HepG2 (cell line): ENCODE data around the gene ABCC3. TPM values are rescaled to one million over a fixed set of nuclear protein-coding genes. Genes with fewer than 3 reads are reported as not detected.
A peak's percentile ranks its signal among the peaks of the same experiment; 100 is the strongest.

Experiments used
- ATRX ChIP-seq: sonication (generic); formaldehyde crosslinking; IDR thresholded peaks from 2 replicates; pipeline ENCODE4 v1.4.0; 2020; ENCODE audit warnings: missing genetic modification reagents, borderline replicate concordance
- DPF2 ChIP-seq: sonication (generic); formaldehyde crosslinking; IDR thresholded peaks from 2 replicates; pipeline ENCODE4 v1.4.0; 2020; ENCODE audit warnings: mild to moderate bottlenecking, low read depth, missing genetic modification reagents, borderline replicate concordance
- NCOR1 ChIP-seq: fragments of 200-600 bp; sonication (generic); IDR thresholded peaks from 2 replicates; pipeline ENCODE4 v1.7.0; 2017; ENCODE audit warnings: antibody characterized with exemption, low read length, borderline replicate concordance
- NFYC ChIP-seq: IDR thresholded peaks from 2 replicates; pipeline ENCODE4 v1.6.1; 2016; ENCODE audit warnings: missing genetic modification reagents, missing compliant biosample characterization
- NR2C2 ChIP-seq: sonication (generic); formaldehyde crosslinking; IDR thresholded peaks from 2 replicates; pipeline ENCODE4 v1.4.0; 2020; ENCODE audit warnings: missing genetic modification reagents, mild to moderate bottlenecking, moderate library complexity, borderline replicate concordance
- NR3C1 ChIP-seq: sonication (generic); formaldehyde crosslinking; IDR thresholded peaks from 2 replicates; pipeline ENCODE4 v1.4.0; 2020; ENCODE audit warnings: missing genetic modification reagents
- PHB2 ChIP-seq: fragments of 450-650 bp; IDR thresholded peaks from 2 replicates; pipeline ENCODE4 v1.6.1; 2018; ENCODE audit not compliant: partially characterized antibody
- PHF8 ChIP-seq: sonication (generic); formaldehyde crosslinking; IDR thresholded peaks from 2 replicates; pipeline ENCODE4 v1.5.0; 2020; ENCODE audit warnings: missing genetic modification reagents
- PRMT3 ChIP-seq: sonication (generic); formaldehyde crosslinking; IDR thresholded peaks from 2 replicates; pipeline ENCODE4 v1.8.1; 2022; ENCODE audit warnings: low read depth, mild to moderate bottlenecking, moderate library complexity, missing genetic modification reagents, borderline replicate concordance
- SMAD1 ChIP-seq: sonication (generic); formaldehyde crosslinking; IDR thresholded peaks from 2 replicates; pipeline ENCODE4 v1.4.0; 2020; ENCODE audit warnings: missing genetic modification reagents, low read depth, mild to moderate bottlenecking, borderline replicate concordance
- SRF ChIP-seq: IDR thresholded peaks from 2 replicates; pipeline ENCODE4 v1.6.1; 2011; ENCODE audit warnings: mild to moderate bottlenecking, low read depth, low read length, moderate library complexity
- TAF1 ChIP-seq: sonication (generic); formaldehyde crosslinking; IDR thresholded peaks from 2 replicates; pipeline ENCODE4 v1.4.0; 2020; ENCODE audit warnings: missing genetic modification reagents
- ZNF430 ChIP-seq: sonication (generic); formaldehyde crosslinking; IDR thresholded peaks from 2 replicates; pipeline ENCODE4 v1.9.0; 2021; ENCODE audit warnings: mild to moderate bottlenecking, missing genetic modification reagents
- ZNF547 ChIP-seq: sonication (generic); formaldehyde crosslinking; IDR thresholded peaks from 2 replicates; pipeline ENCODE4 v1.5.1; 2020; ENCODE audit warnings: mild to moderate bottlenecking, missing genetic modification reagents
- ZSCAN20 ChIP-seq: sonication (generic); formaldehyde crosslinking; IDR thresholded peaks from 2 replicates; pipeline ENCODE4 v1.4.0; 2020; ENCODE audit warnings: missing genetic modification reagents, mild to moderate bottlenecking, borderline replicate concordance
- polyA plus RNA-seq, 8 experiments: library from polyadenylated mRNA; depleted of rRNA in 3 of 8; stranded (reverse) in 7 of 8; unstranded in 1 of 8; fragments of >200 nt; fragmentation: Illumina TruSeq in 4 of 8; extraction: Trizol in 4 of 8; gene quantifications; 2 replicates each; pipeline versions ENCODE4 v1.2.1 to v1.2.3, GENCODE V29; 2011 to 2016; ENCODE audit warnings: low read depth in 4 of 8, missing spikeins in 1 of 8, mixed read lengths in 1 of 8; ENCODE audit not compliant: insufficient read depth in 1 of 8
- total RNA-seq, 5 experiments: library from RNA; depleted of rRNA; stranded (reverse); fragments of >200 nt; fragmentation: Illumina TruSeq; extraction: Trizol; gene quantifications; 2 replicates each; pipeline ENCODE4 v1.2.3, GENCODE V29; 2016; ENCODE audit warnings: low read depth in 1 of 5
- TF ChIP-seq, protein P1 (sequence below): sonication (generic); formaldehyde crosslinking; IDR thresholded peaks from 2 replicates; pipeline ENCODE4 v1.5.0; 2020; ENCODE audit warnings: mild to moderate bottlenecking, missing genetic modification reagents
- TF ChIP-seq, protein P2 (sequence below): sonication (generic); formaldehyde crosslinking; IDR thresholded peaks from 2 replicates; pipeline ENCODE4 v1.8.1; 2022; ENCODE audit warnings: low read depth, mild to moderate bottlenecking, missing genetic modification reagents
- TF ChIP-seq, protein P3 (sequence below): sonication (generic); formaldehyde crosslinking; IDR thresholded peaks from 2 replicates; pipeline ENCODE4 v1.4.0; 2020; ENCODE audit warnings: missing genetic modification reagents, mild to moderate bottlenecking, borderline replicate concordance
- TF ChIP-seq, protein P4 (sequence below): IDR thresholded peaks from 2 replicates; pipeline ENCODE4 v1.6.1; 2018; ENCODE audit warnings: missing genetic modification reagents
- TF ChIP-seq, protein P5 (sequence below): sonication (generic); formaldehyde crosslinking; IDR thresholded peaks from 2 replicates; pipeline ENCODE4 v1.8.0; 2022; ENCODE audit warnings: mild to moderate bottlenecking, missing genetic modification reagents, moderate library complexity

ABCC3 gene
- total and polyA plus RNA-seq, 2 of the 13 experiments (the other 11 are each of a cell fraction or from before 2014, with no cell fraction given): 25.2 to 50.7 TPM

DNA sequence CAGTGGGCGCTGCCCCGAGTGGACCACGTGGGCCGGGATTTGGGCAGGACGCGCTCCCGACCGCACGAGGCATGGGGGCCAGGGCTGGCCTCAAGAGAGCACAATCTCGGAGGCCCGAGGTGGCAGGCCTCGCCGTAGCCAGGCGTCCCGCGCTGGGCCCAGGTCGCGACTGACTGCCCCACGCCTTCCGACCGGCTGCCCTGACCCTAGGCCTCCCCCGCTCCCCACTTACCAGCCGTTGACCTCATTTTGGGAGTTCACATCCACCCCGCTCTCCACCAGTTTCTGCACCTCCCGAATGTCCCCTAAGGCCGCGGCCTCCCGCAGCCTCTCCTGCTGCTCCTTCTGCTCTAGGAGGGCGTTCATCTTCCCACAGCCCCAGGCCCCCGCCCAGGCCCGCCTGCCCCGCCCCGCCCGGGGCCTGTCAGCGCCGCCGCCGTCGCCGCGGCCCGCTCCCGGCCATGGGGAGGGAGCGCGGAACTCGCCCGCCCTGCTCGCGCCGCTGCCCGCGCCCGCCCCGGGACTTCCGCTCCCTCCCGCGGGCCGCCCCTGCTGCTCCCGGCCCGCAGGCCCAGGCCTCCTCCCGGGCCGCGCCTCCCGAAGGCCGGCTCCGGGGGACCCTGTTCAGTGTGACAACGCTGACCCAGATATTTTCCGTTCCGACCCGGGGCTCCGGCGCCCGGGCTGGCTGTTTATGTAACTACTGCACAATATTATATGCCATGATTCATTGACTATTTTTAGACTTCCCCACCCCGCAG lies 72.8 kb downstream of the ABCC3 start, which contains the start of gene ANKRD40 (continued):
- TF ChIP-seq PRMT3 (CRISPR knock-in tag) (peak; percentile 91; the same call in 1 of the 2 replicates), ZNF547 (CRISPR knock-in tag) (no peak), NFYC (CRISPR knock-in tag) (no peak), DPF2 (CRISPR knock-in tag) (no peak), NR2C2 (peak; percentile 70), ZNF430 (CRISPR knock-in tag) (peak; percentile 78), PHB2 (no peak), NCOR1 (no peak; the same call in 1 of the 2 replicates), SMAD1 (CRISPR knock-in tag) (no peak), PHF8 (CRISPR knock-in tag) (peak; percentile 96), ATRX (no peak), TAF1 (CRISPR knock-in tag) (peak; percentile 83), ZSCAN20 (CRISPR knock-in tag) (peak; percentile 17; the same call in 1 of the 2 replicates), NR3C1 (CRISPR knock-in tag) (no peak), SRF (peak; percentile 78)
- TF ChIP-seq, protein P1, sequence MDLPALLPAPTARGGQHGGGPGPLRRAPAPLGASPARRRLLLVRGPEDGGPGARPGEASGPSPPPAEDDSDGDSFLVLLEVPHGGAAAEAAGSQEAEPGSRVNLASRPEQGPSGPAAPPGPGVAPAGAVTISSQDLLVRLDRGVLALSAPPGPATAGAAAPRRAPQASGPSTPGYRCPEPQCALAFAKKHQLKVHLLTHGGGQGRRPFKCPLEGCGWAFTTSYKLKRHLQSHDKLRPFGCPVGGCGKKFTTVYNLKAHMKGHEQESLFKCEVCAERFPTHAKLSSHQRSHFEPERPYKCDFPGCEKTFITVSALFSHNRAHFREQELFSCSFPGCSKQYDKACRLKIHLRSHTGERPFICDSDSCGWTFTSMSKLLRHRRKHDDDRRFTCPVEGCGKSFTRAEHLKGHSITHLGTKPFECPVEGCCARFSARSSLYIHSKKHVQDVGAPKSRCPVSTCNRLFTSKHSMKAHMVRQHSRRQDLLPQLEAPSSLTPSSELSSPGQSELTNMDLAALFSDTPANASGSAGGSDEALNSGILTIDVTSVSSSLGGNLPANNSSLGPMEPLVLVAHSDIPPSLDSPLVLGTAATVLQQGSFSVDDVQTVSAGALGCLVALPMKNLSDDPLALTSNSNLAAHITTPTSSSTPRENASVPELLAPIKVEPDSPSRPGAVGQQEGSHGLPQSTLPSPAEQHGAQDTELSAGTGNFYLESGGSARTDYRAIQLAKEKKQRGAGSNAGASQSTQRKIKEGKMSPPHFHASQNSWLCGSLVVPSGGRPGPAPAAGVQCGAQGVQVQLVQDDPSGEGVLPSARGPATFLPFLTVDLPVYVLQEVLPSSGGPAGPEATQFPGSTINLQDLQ (CRISPR knock-in tag): no peak; the same call in 1 of the 2 replicates
- TF ChIP-seq, protein P2, sequence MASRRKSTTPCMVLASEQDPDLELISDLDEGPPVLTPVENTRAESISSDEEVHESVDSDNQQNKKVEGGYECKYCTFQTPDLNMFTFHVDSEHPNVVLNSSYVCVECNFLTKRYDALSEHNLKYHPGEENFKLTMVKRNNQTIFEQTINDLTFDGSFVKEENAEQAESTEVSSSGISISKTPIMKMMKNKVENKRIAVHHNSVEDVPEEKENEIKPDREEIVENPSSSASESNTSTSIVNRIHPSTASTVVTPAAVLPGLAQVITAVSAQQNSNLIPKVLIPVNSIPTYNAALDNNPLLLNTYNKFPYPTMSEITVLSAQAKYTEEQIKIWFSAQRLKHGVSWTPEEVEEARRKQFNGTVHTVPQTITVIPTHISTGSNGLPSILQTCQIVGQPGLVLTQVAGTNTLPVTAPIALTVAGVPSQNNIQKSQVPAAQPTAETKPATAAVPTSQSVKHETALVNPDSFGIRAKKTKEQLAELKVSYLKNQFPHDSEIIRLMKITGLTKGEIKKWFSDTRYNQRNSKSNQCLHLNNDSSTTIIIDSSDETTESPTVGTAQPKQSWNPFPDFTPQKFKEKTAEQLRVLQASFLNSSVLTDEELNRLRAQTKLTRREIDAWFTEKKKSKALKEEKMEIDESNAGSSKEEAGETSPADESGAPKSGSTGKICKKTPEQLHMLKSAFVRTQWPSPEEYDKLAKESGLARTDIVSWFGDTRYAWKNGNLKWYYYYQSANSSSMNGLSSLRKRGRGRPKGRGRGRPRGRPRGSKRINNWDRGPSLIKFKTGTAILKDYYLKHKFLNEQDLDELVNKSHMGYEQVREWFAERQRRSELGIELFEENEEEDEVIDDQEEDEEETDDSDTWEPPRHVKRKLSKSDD (CRISPR knock-in tag): peak; percentile 5; the same call in 1 of the 2 replicates
- TF ChIP-seq, protein P3, sequence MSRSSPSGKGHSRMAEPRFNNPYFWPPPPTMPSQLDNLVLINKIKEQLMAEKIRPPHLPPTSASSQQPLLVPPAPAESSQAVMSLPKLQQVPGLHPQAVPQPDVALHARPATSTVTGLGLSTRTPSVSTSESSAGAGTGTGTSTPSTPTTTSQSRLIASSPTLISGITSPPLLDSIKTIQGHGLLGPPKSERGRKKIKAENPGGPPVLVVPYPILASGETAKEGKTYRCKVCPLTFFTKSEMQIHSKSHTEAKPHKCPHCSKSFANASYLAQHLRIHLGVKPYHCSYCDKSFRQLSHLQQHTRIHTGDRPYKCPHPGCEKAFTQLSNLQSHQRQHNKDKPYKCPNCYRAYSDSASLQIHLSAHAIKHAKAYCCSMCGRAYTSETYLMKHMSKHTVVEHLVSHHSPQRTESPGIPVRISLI (CRISPR knock-in tag): 0 out of 2 replicates have a peak, but pooled peaks have one; percentile 8
- TF ChIP-seq, protein P4, sequence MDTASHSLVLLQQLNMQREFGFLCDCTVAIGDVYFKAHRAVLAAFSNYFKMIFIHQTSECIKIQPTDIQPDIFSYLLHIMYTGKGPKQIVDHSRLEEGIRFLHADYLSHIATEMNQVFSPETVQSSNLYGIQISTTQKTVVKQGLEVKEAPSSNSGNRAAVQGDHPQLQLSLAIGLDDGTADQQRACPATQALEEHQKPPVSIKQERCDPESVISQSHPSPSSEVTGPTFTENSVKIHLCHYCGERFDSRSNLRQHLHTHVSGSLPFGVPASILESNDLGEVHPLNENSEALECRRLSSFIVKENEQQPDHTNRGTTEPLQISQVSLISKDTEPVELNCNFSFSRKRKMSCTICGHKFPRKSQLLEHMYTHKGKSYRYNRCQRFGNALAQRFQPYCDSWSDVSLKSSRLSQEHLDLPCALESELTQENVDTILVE (CRISPR knock-in tag): peak; percentile 100
- TF ChIP-seq, protein P5, sequence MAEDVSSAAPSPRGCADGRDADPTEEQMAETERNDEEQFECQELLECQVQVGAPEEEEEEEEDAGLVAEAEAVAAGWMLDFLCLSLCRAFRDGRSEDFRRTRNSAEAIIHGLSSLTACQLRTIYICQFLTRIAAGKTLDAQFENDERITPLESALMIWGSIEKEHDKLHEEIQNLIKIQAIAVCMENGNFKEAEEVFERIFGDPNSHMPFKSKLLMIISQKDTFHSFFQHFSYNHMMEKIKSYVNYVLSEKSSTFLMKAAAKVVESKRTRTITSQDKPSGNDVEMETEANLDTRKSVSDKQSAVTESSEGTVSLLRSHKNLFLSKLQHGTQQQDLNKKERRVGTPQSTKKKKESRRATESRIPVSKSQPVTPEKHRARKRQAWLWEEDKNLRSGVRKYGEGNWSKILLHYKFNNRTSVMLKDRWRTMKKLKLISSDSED (CRISPR knock-in tag): peak; percentile 77; the same call in 1 of the 2 replicates
